Type B pancreatic cell (in vitro differentiated cells): ENCODE data around the gene NEURL1. TPM values are rescaled to one million over a fixed set of nuclear protein-coding genes. Genes with fewer than 3 reads are reported as not detected.

Experiments
- DNase-seq: peaks from one replicate; pipeline ENCODE4 v3.0.0; 2021; ENCODE audit warnings: mixed read lengths; ENCODE audit not compliant: unreplicated experiment; ENCODE audit errors: extremely low spot score
- H3K27ac Mint-ChIP-seq: 2 replicates; pipeline ENCODE4 v1.8.0; 2021; ENCODE audit warnings: mild to moderate bottlenecking, mixed read lengths
- H3K27me3 Mint-ChIP-seq: 2 replicates; pipeline ENCODE4 v1.8.0; 2021; ENCODE audit warnings: mixed read lengths
- H3K36me3 Mint-ChIP-seq: 2 replicates; pipeline ENCODE4 v1.8.0; 2021; ENCODE audit warnings: mixed read lengths
- H3K4me1 Mint-ChIP-seq: one replicate; pipeline ENCODE4 v1.8.0; 2021; ENCODE audit warnings: mixed read lengths; ENCODE audit not compliant: unreplicated experiment
- H3K4me3 Mint-ChIP-seq: 2 replicates; pipeline ENCODE4 v1.8.0; 2021; ENCODE audit warnings: mild to moderate bottlenecking, mixed read lengths
- H3K9me3 Mint-ChIP-seq: 2 replicates; pipeline ENCODE4 v1.8.0; 2021; ENCODE audit warnings: mixed read lengths
- CTCF ChIP-seq: fragments of 200-600 bp; sonication (generic); conservative IDR thresholded peaks from 2 replicates; pipeline ENCODE4 v1.5.0; 2021; ENCODE audit warnings: antibody characterized with exemption, mild to moderate bottlenecking
- total RNA-seq: library from RNA; stranded (reverse); gene quantifications from 2 replicates; pipeline ENCODE4 v1.2.1, GENCODE V29; 2021; ENCODE audit warnings: low replicate concordance

The NEURL1 gene
- total RNA-seq, 1 donor from 2014 or later, result 38.3 TPM

GRCh38 chr10:103580430-103580829 is 86.9 kb downstream of the NEURL1 start:
- Mint-ChIP-seq H3K27ac (peak overlapping the region; percentile 1), H3K4me1 (peaks cover 21% of the 10 kb centered on the region), H3K4me3 (no peak overlapping the region), H3K36me3 (peaks cover 6% of the 10 kb centered on the region), H3K27me3 (no peaks in the 10 kb centered on the region), H3K9me3 (no peaks in the 10 kb centered on the region)
- TF ChIP-seq CTCF, result no peak
- no peak for DNase-seq

DNA sequence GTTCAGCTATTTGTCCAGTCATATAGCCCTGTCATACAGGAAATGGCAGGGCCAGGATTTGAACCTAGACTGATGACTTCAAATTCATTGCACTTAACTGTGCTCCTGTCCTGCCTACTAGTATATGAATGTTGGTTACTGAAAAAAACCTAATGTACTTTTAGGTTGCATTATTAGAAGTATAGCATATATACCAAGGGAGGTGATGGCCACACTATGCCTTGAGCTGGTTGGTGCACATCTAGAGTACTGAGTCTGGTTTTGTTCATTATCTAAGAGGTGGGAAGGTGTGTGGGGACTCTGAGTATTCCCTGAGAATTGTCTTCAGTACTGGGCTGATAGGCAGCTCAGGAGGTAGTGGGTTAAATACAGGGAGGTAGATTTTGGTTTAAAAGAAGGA is 88.0 kb downstream of the NEURL1 start:
- H3K9me3 Mint-ChIP-seq, result no peaks in the 10 kb centered on the region
- H3K27me3 Mint-ChIP-seq, result no peaks in the 10 kb centered on the region
- H3K4me3 Mint-ChIP-seq, result no peak overlapping the region
- peaks cover 21% of the 10 kb centered on the region for H3K4me1 Mint-ChIP-seq
- H3K27ac Mint-ChIP-seq, result peak overlapping the region; percentile 61
- DNase-seq, result no peak
- H3K36me3 Mint-ChIP-seq, result peaks cover 9% of the 10 kb centered on the region
- no peak for TF ChIP-seq CTCF

DNA sequence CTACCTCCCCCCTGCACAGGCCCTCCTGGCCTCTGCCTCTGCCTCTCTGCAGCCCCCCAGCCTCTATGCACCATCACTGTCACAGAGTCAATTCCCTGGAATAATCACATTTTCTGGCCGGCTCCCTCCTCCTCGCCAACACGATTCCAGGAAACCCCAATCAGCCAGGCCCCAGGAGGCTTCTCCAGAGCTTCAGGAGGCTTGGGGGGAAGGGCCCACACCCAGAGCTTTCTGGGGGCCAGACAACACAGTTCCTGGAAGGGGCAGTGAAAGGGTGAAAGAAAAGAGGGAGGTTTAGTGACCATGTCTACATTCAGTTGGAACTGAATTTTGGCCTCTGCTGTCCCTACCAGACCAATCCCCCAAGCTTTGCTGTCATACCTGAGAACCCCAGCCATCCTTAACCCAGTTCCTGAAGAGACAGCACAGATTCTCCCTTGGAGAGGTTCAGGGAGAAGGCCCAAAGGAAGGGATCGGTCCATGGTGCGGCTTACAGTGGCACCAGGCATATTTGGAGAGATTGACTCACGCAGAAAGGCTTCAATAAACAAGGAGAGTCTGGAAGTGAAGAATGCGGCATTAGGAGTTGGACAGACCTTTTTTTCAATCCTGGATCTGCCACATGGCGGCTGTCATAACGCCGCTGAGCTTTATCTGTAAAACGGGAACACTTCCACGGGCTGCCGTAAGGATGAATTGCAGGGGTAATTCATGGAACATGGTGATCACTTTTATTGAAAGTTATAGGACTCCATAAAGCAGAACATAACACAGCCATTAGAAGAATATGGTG is 89.0 kb downstream of the NEURL1 start:
- Mint-ChIP-seq H3K27me3 (no peaks in the 10 kb centered on the region), H3K4me1 (peaks cover 16% of the 10 kb centered on the region), H3K4me3 (no peak overlapping the region), H3K27ac (peak overlapping the region; percentile 62), H3K36me3 (peaks cover 14% of the 10 kb centered on the region), H3K9me3 (no peaks in the 10 kb centered on the region)
- TF ChIP-seq CTCF, result no peak
- DNase-seq, result no peak

GRCh38 chr10:103583871-103584215 is 90.3 kb downstream of the NEURL1 start:
- H3K27ac Mint-ChIP-seq, result peak overlapping the region; percentile 17
- H3K36me3 Mint-ChIP-seq, result peaks cover 16% of the 10 kb centered on the region
- no peak overlapping the region for H3K4me3 Mint-ChIP-seq
- TF ChIP-seq CTCF, result no peak
- no peaks in the 10 kb centered on the region for H3K27me3 Mint-ChIP-seq
- peaks cover 12% of the 10 kb centered on the region for H3K4me1 Mint-ChIP-seq
- H3K9me3 Mint-ChIP-seq, result no peaks in the 10 kb centered on the region
- no peak for DNase-seq

- Mint-ChIP-seq H3K27ac (peak overlapping the region; percentile 17), H3K27me3 (no peaks in the 10 kb centered on the region), H3K36me3 (peaks cover 16% of the 10 kb centered on the region), H3K4me3 (no peak overlapping the region), H3K4me1 (peaks cover 12% of the 10 kb centered on the region), H3K9me3 (no peaks in the 10 kb centered on the region)
- TF ChIP-seq CTCF, result no peak
- no peak for DNase-seq
Measured at GRCh38 chr10:103584216-103585010, 90.9 kb downstream of the NEURL1 start.
